Lower lobe of right lung (tissue), 2 donors: Measurements from ENCODE around the gene SBK2. TPM values are rescaled to one million over a fixed set of nuclear protein-coding genes. Genes with fewer than 3 reads are reported as not detected.

Experiments
- ATAC-seq, 2 donors: fragments of 200-7000 bp; cut with Tn5 transposase; one replicate each; pipeline ENCODE4 v1.9.1; 2020 to 2022; ENCODE audit warnings: mild to moderate bottlenecking in 2 of 2, moderate library complexity in 2 of 2
- DNase-seq: peaks from one replicate; pipeline ENCODE4 v3.0.0-alpha.2; 2020
- H3K27ac ChIP-seq: fragments of 200-600 bp; one replicate; pipeline ENCODE4 v1.8.0; 2022
- H3K27me3 ChIP-seq: fragments of 200-600 bp; one replicate; pipeline ENCODE4 v1.8.0; 2022; ENCODE audit warnings: low read depth
- H3K36me3 ChIP-seq: fragments of 200-600 bp; one replicate; pipeline ENCODE4 v1.8.0; 2022; ENCODE audit warnings: mild to moderate bottlenecking
- H3K4me1 ChIP-seq: fragments of 200-600 bp; one replicate; pipeline ENCODE4 v1.8.0; 2022
- H3K4me3 ChIP-seq: fragments of 200-600 bp; one replicate; pipeline ENCODE4 v1.8.0; 2022; ENCODE audit warnings: mild to moderate bottlenecking
- H3K9me3 ChIP-seq: fragments of 200-600 bp; one replicate; pipeline ENCODE4 v1.8.0; 2022
- CTCF ChIP-seq: fragments of 200-600 bp; IDR thresholded peaks from one replicate; pipeline ENCODE4 v1.8.0; 2022; ENCODE audit warnings: antibody characterized with exemption, mild to moderate bottlenecking
- intact Hi-C: fragments of 100-400 bp; cut with DNase I; formaldehyde crosslinking; loops from one replicate; pipeline ENCODE4 v1.11.0; 2022
- total RNA-seq: library from RNA; stranded (reverse); fragmentation: NEBNext Ultra II Directional; extraction: Animal tissue kit (Norgen Biotek cat#: 25700); gene quantifications from one replicate; pipeline ENCODE4 v1.2.1, GENCODE V29; 2021
- donor health status: DM: no; HTN: yes; CAD: no; lungs with severe emphysema.

The SBK2 gene
- total RNA-seq, 1 donor from 2014 or later, result not detected

DNA sequence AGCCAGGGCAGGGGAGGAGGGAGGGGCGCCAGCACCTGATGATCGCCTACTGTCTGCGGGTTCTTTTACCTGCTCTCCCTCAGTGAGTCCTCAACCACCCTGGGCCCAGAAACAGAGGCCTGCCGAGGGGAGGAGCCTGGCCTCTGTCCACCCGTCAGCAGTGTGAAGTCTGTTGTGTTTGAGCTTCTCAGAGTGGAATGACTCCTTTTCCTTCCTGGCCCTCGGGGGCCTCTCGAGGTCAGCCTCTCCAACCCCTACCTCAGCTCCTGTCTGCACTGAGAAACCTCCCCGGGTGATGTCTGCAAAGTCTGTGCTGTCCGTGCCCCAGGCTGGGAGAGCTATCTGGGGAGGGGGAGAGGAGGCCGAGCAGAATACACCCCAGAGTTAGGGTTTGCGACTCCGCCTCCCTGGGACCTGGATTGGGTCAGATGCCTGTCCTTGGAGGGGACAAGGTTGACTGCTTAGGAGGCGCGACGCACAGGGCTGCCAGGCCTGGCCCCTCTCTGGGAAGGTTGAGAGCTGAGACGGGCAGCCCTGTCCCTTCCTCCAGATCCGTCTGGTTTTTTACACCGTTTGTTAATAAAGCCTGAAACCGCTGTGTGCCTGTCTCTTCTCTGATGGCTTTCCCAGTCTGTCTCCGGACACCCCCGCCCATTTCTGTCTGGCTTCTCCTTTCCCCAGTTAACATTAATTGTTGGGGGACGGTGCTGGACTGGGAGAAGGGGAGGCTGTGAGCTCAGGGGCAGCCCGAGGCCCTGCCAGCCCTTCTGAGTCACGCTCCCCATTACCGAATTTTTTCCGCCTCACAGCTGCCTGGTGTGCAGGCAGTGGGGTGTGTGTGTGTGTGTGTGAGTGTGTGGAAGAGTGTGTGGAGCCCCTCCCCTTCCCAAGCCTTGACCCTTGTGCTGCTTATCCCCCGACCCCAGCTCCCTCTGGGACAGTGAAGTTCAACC lies 49.7 kb downstream of the SBK2 start:
- H3K27me3 ChIP-seq, result peaks cover 8% of the 10 kb centered on the region
- DNase-seq, result no peak

DNA sequence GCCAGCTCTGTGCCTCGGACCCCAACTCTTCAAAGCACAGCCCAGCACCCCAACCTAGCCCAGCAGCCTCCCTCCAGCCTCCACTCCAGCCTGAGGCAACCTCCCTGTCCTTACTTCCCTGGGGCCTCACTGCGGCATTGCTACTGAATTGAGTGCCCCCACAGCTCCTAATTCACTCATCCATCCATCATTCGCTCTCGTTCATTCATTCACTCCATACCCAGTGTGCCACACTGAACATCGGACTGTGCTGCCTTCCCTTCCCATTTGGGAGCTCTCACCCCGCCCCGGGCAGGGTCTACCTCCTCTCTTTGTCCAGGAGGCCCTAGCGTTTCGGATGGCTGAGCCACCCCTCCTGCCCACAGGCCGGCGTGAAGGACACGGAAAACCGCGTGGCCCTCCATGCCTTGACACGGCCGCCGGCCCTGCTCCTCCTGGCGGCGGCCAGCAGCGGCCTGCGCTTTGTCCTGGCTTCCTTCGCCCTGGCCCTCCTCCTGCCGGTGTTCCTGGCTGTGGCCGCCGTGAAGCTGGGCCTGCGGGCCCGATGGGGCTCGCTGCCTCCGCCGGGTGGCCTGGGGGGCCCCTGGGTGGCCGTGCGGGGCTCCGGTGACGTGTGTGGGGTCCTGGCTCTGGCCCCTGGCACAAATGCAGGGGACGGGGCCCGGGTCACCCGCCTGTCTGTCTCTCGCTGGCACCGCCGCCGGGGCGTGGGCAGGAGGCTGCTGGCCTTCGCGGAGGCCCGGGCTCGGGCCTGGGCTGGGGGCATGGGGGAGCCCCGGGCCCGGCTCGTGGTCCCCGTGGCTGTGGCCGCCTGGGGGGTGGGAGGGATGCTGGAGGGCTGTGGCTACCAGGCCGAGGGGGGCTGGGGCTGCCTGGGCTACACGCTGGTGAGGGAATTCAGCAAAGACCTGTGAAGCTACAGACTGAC lies 50.6 kb downstream of the SBK2 start:
- Histone ChIP-seq H3K36me3 (peaks cover 22% of the 10 kb centered on the region), H3K4me1 (peaks cover 42% of the 10 kb centered on the region), H3K27me3 (peaks cover 8% of the 10 kb centered on the region), H3K9me3 (no peaks in the 10 kb centered on the region), H3K27ac (peak overlapping the region; percentile 78), H3K4me3 (peak overlapping the region; percentile 71)
- ATAC-seq, result no peak
- DNase-seq, result no peak
- TF ChIP-seq CTCF, result no peak
- intact Hi-C loops, result no loop called here

More for the DNA sequence above, 49.7 kb downstream of the SBK2 start:
- H3K4me3 ChIP-seq, result peak overlapping the region; percentile 11
- TF ChIP-seq CTCF, result no peak
- intact Hi-C loops, result no loop called here
- H3K27ac ChIP-seq, result peak overlapping the region; percentile 78
- H3K4me1 ChIP-seq, result peaks cover 43% of the 10 kb centered on the region
- peak; percentile 38 to 42 for ATAC-seq
- H3K9me3 ChIP-seq, result no peaks in the 10 kb centered on the region
- H3K36me3 ChIP-seq, result peaks cover 15% of the 10 kb centered on the region

GRCh38 chr19:55485439-55486011 lies 51.4 kb downstream of the SBK2 start:
- Histone ChIP-seq H3K4me3 (peak overlapping the region; percentile 71), H3K36me3 (peaks cover 28% of the 10 kb centered on the region), H3K27me3 (peaks cover 8% of the 10 kb centered on the region), H3K4me1 (peaks cover 38% of the 10 kb centered on the region), H3K9me3 (no peaks in the 10 kb centered on the region), H3K27ac (peak overlapping the region; percentile 77)
- DNase-seq (no peak), ATAC-seq (no peak)
- TF ChIP-seq CTCF, result no peak
- intact Hi-C loops, result no loop called here

DNA sequence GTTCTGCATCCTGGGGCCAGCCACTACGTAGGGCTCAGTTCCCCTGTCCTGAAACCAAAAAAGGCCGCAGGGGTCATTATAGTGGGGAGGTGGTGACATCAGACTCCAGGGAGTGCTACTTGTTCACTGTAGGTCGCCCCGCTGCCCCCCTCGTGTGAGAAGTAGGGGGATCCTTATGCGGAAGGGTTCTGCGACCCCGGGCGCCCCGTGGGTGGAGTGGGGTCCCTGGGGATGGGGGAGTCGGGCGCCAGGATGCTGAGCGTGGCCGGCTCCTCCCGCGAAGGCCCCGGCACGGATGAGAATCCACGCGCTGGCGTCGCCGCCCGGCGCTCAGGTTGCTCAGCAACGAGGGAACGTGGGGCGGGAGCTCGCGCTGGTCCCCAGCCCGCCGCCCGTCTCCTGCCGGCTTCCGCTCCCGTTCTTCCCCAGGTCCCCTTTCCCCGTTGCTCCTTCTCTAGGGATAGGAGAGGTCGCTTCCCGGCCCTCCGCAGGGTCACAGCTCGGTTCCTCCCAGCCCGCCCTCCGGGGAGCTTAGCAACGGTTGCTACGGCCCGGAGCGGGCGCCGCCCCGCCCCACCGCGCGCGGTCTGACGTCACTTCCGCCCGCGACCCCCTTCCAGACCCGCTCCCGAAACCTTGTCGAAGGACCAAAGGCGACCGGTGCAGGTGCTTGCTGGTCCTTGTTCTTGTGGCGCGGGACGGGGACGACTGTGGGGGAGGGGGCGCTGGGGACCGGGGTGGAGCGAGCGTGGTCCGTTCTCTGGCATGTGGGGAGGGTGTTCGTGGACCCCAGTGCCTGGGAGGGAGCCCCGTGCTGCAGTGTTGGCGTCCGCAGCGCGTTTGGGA lies 52.1 kb downstream of the SBK2 start, which contains the start of gene NAT14:
Gene NAT14, plus strand, starts transcription at position 596 of the 846 bp plus-strand sequence. CDS start 521 bp downstream, outside the sequence.
- peak within 1 kb of the TSS; percentile 71 for H3K4me3 ChIP-seq
- intact Hi-C loops, result no loop called here
- H3K36me3 ChIP-seq, result peaks cover 28% of the 10 kb centered on the region
- peaks cover 38% of the 10 kb centered on the region for H3K4me1 ChIP-seq
- H3K9me3 ChIP-seq, result no peaks in the 10 kb centered on the region
- DNase-seq (no peak), ATAC-seq (peak; percentile 62 to 65)
- H3K27me3 ChIP-seq, result peaks cover 8% of the 10 kb centered on the region
- H3K27ac ChIP-seq, result peak within 1 kb of the TSS; percentile 77
- TF ChIP-seq CTCF, result no peak
